Ovary (tissue), 3 donors: Measurements from ENCODE around the gene F10.

Experiments
- CTCF ChIP-seq, 3 donors: fragments of 450-650 bp in 2 of 3; fragments of 200-600 bp in 1 of 3; IDR thresholded peaks; one replicate each; pipeline versions ENCODE4 v1.5.1 to v1.8.0; 2016 to 2022; ENCODE audit warnings: antibody characterized with exemption in 3 of 3, mild to moderate bottlenecking in 1 of 3
- EP300 ChIP-seq: sonication (generic); formaldehyde crosslinking; IDR thresholded peaks from one replicate; pipeline ENCODE4 v1.6.1; 2017; ENCODE audit warnings: antibody characterized with exemption
- POLR2A ChIP-seq: fragments of 450-650 bp; IDR thresholded peaks from one replicate; pipeline ENCODE4 v1.6.1; 2017; ENCODE audit warnings: antibody characterized with exemption, mild to moderate bottlenecking, moderate library complexity
- donor health status: DM: no; HTN: no; CAD: no.

- TF ChIP-seq CTCF (IDR thresholded peaks at IDR 0.05), result no peak
- no peak for TF ChIP-seq POLR2A
- no peak for TF ChIP-seq EP300
Measured at GRCh38 chr13:113121183-113121927, 1.2 kb upstream of the F10 start.
